Sigmoid colon (tissue), 4 donors: ENCODE measurements around the gene TET1.

Experiments
- EP300 ChIP-seq, 4 donors: sonication (generic); formaldehyde crosslinking; IDR thresholded peaks; one replicate each; pipeline ENCODE4 v1.6.1; 2017; ENCODE audit warnings: antibody characterized with exemption in 4 of 4
- POLR2A ChIP-seq, 2 donors: fragments of 450-650 bp; IDR thresholded peaks; one replicate each; pipeline ENCODE4 v1.6.1; 2016; ENCODE audit warnings: antibody characterized with exemption in 2 of 2, mild to moderate bottlenecking in 2 of 2, moderate library complexity in 2 of 2
- TF ChIP-seq, protein P1 (sequence below), 4 experiments: fragments of 450-650 bp in 3 of 4; fragments of 200-600 bp in 1 of 4; IDR thresholded peaks; one replicate each; pipeline ENCODE4 v1.5.1; 2016 to 2019; ENCODE audit warnings: antibody characterized with exemption in 4 of 4, mild to moderate bottlenecking in 3 of 4, moderate library complexity in 2 of 4

DNA sequence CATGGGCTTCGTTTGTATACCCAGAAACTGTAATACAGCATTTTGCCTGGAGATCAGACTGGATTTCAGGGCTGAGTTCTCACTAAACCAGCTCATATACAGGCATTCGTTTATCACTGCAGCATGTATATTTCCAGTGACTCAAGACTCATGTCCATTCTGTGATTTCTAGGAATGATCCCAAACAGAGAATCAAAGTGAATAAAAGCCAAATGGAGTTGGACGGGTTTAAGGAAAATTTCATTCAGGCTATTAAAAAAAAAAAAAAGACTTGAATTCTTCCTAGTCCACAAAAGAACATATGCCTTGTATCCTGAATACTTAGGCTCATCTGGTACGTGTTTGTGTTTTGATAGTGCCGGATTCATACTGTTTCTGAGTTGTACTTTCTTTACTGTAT is 46.8 kb downstream of the TET1 start:
- TF ChIP-seq, protein P1, sequence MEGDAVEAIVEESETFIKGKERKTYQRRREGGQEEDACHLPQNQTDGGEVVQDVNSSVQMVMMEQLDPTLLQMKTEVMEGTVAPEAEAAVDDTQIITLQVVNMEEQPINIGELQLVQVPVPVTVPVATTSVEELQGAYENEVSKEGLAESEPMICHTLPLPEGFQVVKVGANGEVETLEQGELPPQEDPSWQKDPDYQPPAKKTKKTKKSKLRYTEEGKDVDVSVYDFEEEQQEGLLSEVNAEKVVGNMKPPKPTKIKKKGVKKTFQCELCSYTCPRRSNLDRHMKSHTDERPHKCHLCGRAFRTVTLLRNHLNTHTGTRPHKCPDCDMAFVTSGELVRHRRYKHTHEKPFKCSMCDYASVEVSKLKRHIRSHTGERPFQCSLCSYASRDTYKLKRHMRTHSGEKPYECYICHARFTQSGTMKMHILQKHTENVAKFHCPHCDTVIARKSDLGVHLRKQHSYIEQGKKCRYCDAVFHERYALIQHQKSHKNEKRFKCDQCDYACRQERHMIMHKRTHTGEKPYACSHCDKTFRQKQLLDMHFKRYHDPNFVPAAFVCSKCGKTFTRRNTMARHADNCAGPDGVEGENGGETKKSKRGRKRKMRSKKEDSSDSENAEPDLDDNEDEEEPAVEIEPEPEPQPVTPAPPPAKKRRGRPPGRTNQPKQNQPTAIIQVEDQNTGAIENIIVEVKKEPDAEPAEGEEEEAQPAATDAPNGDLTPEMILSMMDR (IDR thresholded peaks at IDR 0.05): no peak
- TF ChIP-seq POLR2A (IDR thresholded peaks at IDR 0.05) (no peak), EP300 (IDR thresholded peaks at IDR 0.05) (no peak)
